Loucy (cell line): ENCODE data around the gene GRK1.

Experiments used
- CTCF ChIP-seq: fragments of 200-600 bp; sonication (generic); conservative IDR thresholded peaks from 2 replicates; pipeline ENCODE4 v1.5.1; 2014; ENCODE audit warnings: mild to moderate bottlenecking, antibody characterized with exemption, low read length
- EZH2phosphoT487 ChIP-seq: fragments of 200-600 bp; IDR thresholded peaks from 2 replicates; pipeline ENCODE4 v1.6.1; 2018; ENCODE audit warnings: antibody characterized with exemption, mild to moderate bottlenecking, moderate library complexity, borderline replicate concordance

- TF ChIP-seq CTCF: no peak
- TF ChIP-seq EZH2phosphoT487: no peak
Observed at GRCh38 chr13:113732961-113733950, 66.2 kb downstream of the GRK1 start.
